GM06990 (cell line): ENCODE measurements around the gene PDXP.

Source experiments
- DNase-seq: peaks from one replicate; pipeline ENCODE4 v3.0.0-alpha.2; 2011; ENCODE audit not compliant: insufficient read length; ENCODE audit errors: extremely low read depth
- H3K27me3 ChIP-seq: replicated peaks from 2 replicates; pipeline ENCODE4 v1.6.0; 2011; ENCODE audit warnings: low read length; ENCODE audit not compliant: control insufficient read depth, insufficient read depth
- H3K36me3 ChIP-seq: 2 replicates; pipeline ENCODE4 v1.5.1; 2011; ENCODE audit warnings: low read length; ENCODE audit not compliant: control insufficient read depth, insufficient read depth
- H3K4me3 ChIP-seq: replicated peaks from 2 replicates; pipeline ENCODE4 v1.5.1; 2011; ENCODE audit warnings: low read depth, mild to moderate bottlenecking, control low read depth, low read length
- CTCF ChIP-seq: IDR thresholded peaks from 2 replicates; pipeline ENCODE4 v1.5.1; 2011; ENCODE audit warnings: low read length, control low read depth, mild to moderate bottlenecking, inconsistent platforms; ENCODE audit not compliant: insufficient read depth, poor library complexity, severe bottlenecking

The PDXP gene

GRCh38 chr22:37662039-37662438 lies 3.5 kb downstream of the PDXP start:
- DNase-seq: no peak
- H3K4me3 ChIP-seq: no peak overlapping the region
- peaks cover 14% of the 10 kb centered on the region for H3K36me3 ChIP-seq
- H3K27me3 ChIP-seq: no peaks in the 10 kb centered on the region
- TF ChIP-seq CTCF: no peak

GRCh38 chr22:37663521-37664140 lies 5.1 kb downstream of the PDXP start:
- Histone ChIP-seq H3K4me3 (no peak overlapping the region), H3K27me3 (no peaks in the 10 kb centered on the region), H3K36me3 (peaks cover 14% of the 10 kb centered on the region)
- no peak for TF ChIP-seq CTCF
- DNase-seq: no peak

GRCh38 chr22:37664249-37665101 lies 6.0 kb downstream of the PDXP start:
- DNase-seq: no peak
- H3K4me3 ChIP-seq: no peak overlapping the region
- no peaks in the 10 kb centered on the region for H3K27me3 ChIP-seq
- H3K36me3 ChIP-seq: peaks cover 14% of the 10 kb centered on the region
- TF ChIP-seq CTCF: no peak

GRCh38 chr22:37665487-37665886 lies 7.0 kb downstream of the PDXP start:
- DNase-seq: no peak
- no peak for TF ChIP-seq CTCF
- no peaks in the 10 kb centered on the region for H3K27me3 ChIP-seq
- no peak overlapping the region for H3K4me3 ChIP-seq
- H3K36me3 ChIP-seq: peaks cover 14% of the 10 kb centered on the region

- peaks cover 12% of the 10 kb centered on the region for H3K36me3 ChIP-seq
- no peak overlapping the region for H3K4me3 ChIP-seq
- no peak for DNase-seq
- TF ChIP-seq CTCF: no peak
- no peaks in the 10 kb centered on the region for H3K27me3 ChIP-seq
These were observed 11.1 kb downstream of the PDXP start for GRCh38 chr22:37669586-37669985.
